ENCODE measurements around the gene CCDC149. TPM values are rescaled to one million over a fixed set of nuclear protein-coding genes. Genes with fewer than 3 reads are reported as not detected.
A peak's percentile ranks its signal among the peaks of the same experiment; 100 is the strongest.

The CCDC149 gene
- total RNA-seq, 1 experiment from 2014 or later: 0.95 TPM

GRCh38 chr4:24920008-24920407 lies 7.2 kb upstream of the CCDC149 start:
- CTCF ChIA-PET: no interaction called here
- Mint-ChIP-seq H3K36me3 (ENCODE audit: insufficient read depth, unreplicated experiment) (no peaks in the 10 kb centered on the region), H3K27ac (ENCODE audit: unreplicated experiment) (no peak overlapping the region), H3K27me3 (ENCODE audit: insufficient read depth, unreplicated experiment) (peaks cover 5% of the 10 kb centered on the region), H3K4me3 (ENCODE audit: unreplicated experiment) (no peak overlapping the region), H3K4me1 (ENCODE audit: low read depth, unreplicated experiment) (no peaks in the 10 kb centered on the region), H3K9me3 (ENCODE audit: unreplicated experiment) (no peaks in the 10 kb centered on the region)
- Histone ChIP-seq H3K4me3 (ENCODE audit: low read depth, low read length) (no peak overlapping the region), H3K27me3 (replicated peaks; ENCODE audit: control insufficient read depth, insufficient read depth, low read length) (no peaks in the 10 kb centered on the region), H3K36me3 (ENCODE audit: control insufficient read depth, insufficient read depth, low read length) (no peaks in the 10 kb centered on the region), H3K9me3 (peaks cover 5% of the 10 kb centered on the region; the same call in 1 of the 2 replicates), H3K4me1 (no peaks in the 10 kb centered on the region)
- DNase-seq: no peak
- TF ChIP-seq, protein P1, sequence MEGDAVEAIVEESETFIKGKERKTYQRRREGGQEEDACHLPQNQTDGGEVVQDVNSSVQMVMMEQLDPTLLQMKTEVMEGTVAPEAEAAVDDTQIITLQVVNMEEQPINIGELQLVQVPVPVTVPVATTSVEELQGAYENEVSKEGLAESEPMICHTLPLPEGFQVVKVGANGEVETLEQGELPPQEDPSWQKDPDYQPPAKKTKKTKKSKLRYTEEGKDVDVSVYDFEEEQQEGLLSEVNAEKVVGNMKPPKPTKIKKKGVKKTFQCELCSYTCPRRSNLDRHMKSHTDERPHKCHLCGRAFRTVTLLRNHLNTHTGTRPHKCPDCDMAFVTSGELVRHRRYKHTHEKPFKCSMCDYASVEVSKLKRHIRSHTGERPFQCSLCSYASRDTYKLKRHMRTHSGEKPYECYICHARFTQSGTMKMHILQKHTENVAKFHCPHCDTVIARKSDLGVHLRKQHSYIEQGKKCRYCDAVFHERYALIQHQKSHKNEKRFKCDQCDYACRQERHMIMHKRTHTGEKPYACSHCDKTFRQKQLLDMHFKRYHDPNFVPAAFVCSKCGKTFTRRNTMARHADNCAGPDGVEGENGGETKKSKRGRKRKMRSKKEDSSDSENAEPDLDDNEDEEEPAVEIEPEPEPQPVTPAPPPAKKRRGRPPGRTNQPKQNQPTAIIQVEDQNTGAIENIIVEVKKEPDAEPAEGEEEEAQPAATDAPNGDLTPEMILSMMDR (IDR thresholded peaks at IDR 0.05; ENCODE audit: insufficient read depth in 1 of 2, low read depth in 1 of 2, low read length in 1 of 2, severe bottlenecking in 1 of 2, unreplicated experiment in 1 of 2): no peak
- POLR2A ChIA-PET: no interaction called here
- BruUV-seq (replicated peaks): no TSS peak
- intact Hi-C loops (cut with micrococcal nuclease; ENCODE audit: unreplicated experiment): no loop called here

DNA sequence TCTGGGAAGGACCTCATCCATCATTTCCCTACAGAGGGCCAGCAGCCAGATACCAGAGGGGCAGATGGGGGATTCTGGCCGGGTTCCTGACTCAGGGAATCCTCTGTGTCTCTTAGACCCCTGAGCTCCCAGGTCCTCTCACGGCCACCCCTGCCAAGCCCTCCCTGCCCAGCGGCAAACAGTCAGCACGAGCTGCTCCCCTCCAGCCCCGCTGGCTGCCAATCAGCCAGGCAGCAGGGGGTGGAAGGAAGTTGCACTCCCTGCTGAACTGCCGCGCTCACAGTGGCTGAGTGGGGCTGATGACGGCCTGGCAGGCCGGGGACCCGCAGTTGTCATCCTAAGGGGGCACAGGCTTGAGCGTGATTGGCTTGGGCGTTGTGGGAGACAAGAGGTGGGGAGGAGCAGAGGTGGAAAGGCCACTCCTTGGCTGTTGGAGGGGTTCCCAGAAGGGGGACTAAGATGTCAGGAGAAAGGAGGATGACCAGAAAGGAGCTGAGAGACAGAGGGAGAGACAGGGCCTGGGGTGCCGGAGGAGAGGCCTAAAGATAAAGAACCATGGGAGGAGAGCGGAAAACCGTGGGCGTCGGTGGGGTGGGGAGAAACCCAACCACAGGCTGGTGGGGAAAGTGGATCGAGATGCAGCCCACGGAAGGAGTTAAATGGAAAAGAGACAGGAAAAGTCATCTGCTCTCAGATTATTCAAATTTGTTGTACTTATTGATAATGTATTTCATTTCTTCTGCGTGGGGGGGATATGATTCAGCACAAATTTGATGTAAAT lies 4.4 kb upstream of the CCDC149 start:
- intact Hi-C loops (cut with micrococcal nuclease; ENCODE audit: unreplicated experiment): no loop called here
- DNase-seq: no peak
- H3K27me3 ChIP-seq (replicated peaks; ENCODE audit: control insufficient read depth, insufficient read depth, low read length): no peaks in the 10 kb centered on the region
- POLR2A ChIA-PET: no interaction called here
- no peaks in the 10 kb centered on the region for H3K36me3 ChIP-seq (ENCODE audit: control insufficient read depth, insufficient read depth, low read length)
- no peaks in the 10 kb centered on the region for H3K4me1 ChIP-seq
- Mint-ChIP-seq H3K9me3 (ENCODE audit: unreplicated experiment) (no peaks in the 10 kb centered on the region), H3K4me3 (ENCODE audit: unreplicated experiment) (no peak overlapping the region), H3K27ac (ENCODE audit: unreplicated experiment) (peak overlapping the region; percentile 58), H3K36me3 (ENCODE audit: insufficient read depth, unreplicated experiment) (no peaks in the 10 kb centered on the region), H3K4me1 (ENCODE audit: low read depth, unreplicated experiment) (no peaks in the 10 kb centered on the region), H3K27me3 (ENCODE audit: insufficient read depth, unreplicated experiment) (peaks cover 5% of the 10 kb centered on the region)
- peaks cover 5% of the 10 kb centered on the region; the same call in 1 of the 2 replicates for H3K9me3 ChIP-seq
- BruUV-seq (replicated peaks): no TSS peak
- TF ChIP-seq, protein P1 (IDR thresholded peaks at IDR 0.05; ENCODE audit: insufficient read depth in 1 of 2, low read depth in 1 of 2, low read length in 1 of 2, severe bottlenecking in 1 of 2, unreplicated experiment in 1 of 2): no peak
- CTCF ChIA-PET: no interaction called here
- H3K4me3 ChIP-seq (ENCODE audit: low read depth, low read length): no peak overlapping the region

- POLR2A ChIA-PET: no interaction called here
- H3K4me1 Mint-ChIP-seq (ENCODE audit: low read depth, unreplicated experiment): no peaks in the 10 kb centered on the region
- Histone ChIP-seq H3K4me1 (no peaks in the 10 kb centered on the region), H3K36me3 (ENCODE audit: control insufficient read depth, insufficient read depth, low read length) (no peaks in the 10 kb centered on the region), H3K4me3 (ENCODE audit: low read depth, low read length) (no peak overlapping the region), H3K27me3 (replicated peaks; ENCODE audit: control insufficient read depth, insufficient read depth, low read length) (no peaks in the 10 kb centered on the region), H3K9me3 (peaks cover 5% of the 10 kb centered on the region; the same call in 1 of the 2 replicates)
- H3K9me3 Mint-ChIP-seq (ENCODE audit: unreplicated experiment): peaks cover 3% of the 10 kb centered on the region
- H3K4me3 Mint-ChIP-seq (ENCODE audit: unreplicated experiment): no peak overlapping the region
- CTCF ChIA-PET: no interaction called here
- peaks cover 5% of the 10 kb centered on the region for H3K27me3 Mint-ChIP-seq (ENCODE audit: insufficient read depth, unreplicated experiment)
- intact Hi-C loops (cut with micrococcal nuclease; ENCODE audit: unreplicated experiment): no loop called here
- H3K36me3 Mint-ChIP-seq (ENCODE audit: insufficient read depth, unreplicated experiment): no peaks in the 10 kb centered on the region
- H3K27ac Mint-ChIP-seq (ENCODE audit: unreplicated experiment): no peak overlapping the region
- peak in 1 of 2 experiments; percentile 5 for DNase-seq
- TF ChIP-seq, protein P1 (IDR thresholded peaks at IDR 0.05; ENCODE audit: insufficient read depth in 1 of 2, low read depth in 1 of 2, low read length in 1 of 2, severe bottlenecking in 1 of 2, unreplicated experiment in 1 of 2): no peak
- BruUV-seq (replicated peaks): no TSS peak
Measured at GRCh38 chr4:24915121-24915922, 2.5 kb upstream of the CCDC149 start.
